HG03354 (cell line): ENCODE data around the gene CTRB2.
"Not testable (repeated sequence)": the region's sequence is repeated elsewhere in the genome, so short reads cannot be mapped to it uniquely, and the experiment has no call there.

Source experiments
- ATAC-seq: cut with Tn5 transposase; IDR thresholded peaks from one replicate; pipeline ENCODE4 v1.9.1; 2021; ENCODE audit warnings: mild to moderate bottlenecking; ENCODE audit not compliant: unreplicated experiment, poor library complexity, severe bottlenecking

Gene CTRB2

GRCh38 chr16:75243667-75244224 lies 36.8 kb upstream of the CTRB2 start:
- ATAC-seq: no peak

GRCh38 chr16:75242436-75243078 lies 35.6 kb upstream of the CTRB2 start:
- not testable (repeated sequence) for ATAC-seq

- no peak for ATAC-seq
These were observed 35.0 kb upstream of the CTRB2 start for GRCh38 chr16:75241955-75242354.

GRCh38 chr16:75241412-75241811 lies 34.5 kb upstream of the CTRB2 start:
- ATAC-seq: no peak

GRCh38 chr16:75240633-75241032 lies 33.7 kb upstream of the CTRB2 start:
- ATAC-seq: not testable (repeated sequence)

- no peak for ATAC-seq
These were observed 32.7 kb upstream of the CTRB2 start for GRCh38 chr16:75239542-75240122.

GRCh38 chr16:75238853-75239541 lies 32.0 kb upstream of the CTRB2 start:
- ATAC-seq: no peak

GRCh38 chr16:75238132-75238852 lies 31.3 kb upstream of the CTRB2 start:
- no peak for ATAC-seq

- no peak for ATAC-seq
These were observed 30.6 kb upstream of the CTRB2 start for GRCh38 chr16:75237398-75238131.

- ATAC-seq: no peak
These were observed 29.9 kb upstream of the CTRB2 start for GRCh38 chr16:75236736-75237397.

GRCh38 chr16:75236232-75236631 lies 29.3 kb upstream of the CTRB2 start:
- ATAC-seq: no peak

GRCh38 chr16:75235721-75236193 lies 28.8 kb upstream of the CTRB2 start:
- no peak for ATAC-seq

GRCh38 chr16:75234856-75235696 lies 28.1 kb upstream of the CTRB2 start:
- no peak for ATAC-seq

- no peak for ATAC-seq
These were observed 26.6 kb upstream of the CTRB2 start for GRCh38 chr16:75233611-75233938.

- no peak for ATAC-seq
These were observed 24.6 kb upstream of the CTRB2 start for GRCh38 chr16:75231570-75231969.

- no peak for ATAC-seq
These were observed 23.6 kb upstream of the CTRB2 start for GRCh38 chr16:75230471-75231110.

GRCh38 chr16:75229172-75230031 lies 22.4 kb upstream of the CTRB2 start:
- no peak for ATAC-seq
